ENCODE measurements around the gene ADAMTS4.
"Not testable (repeated sequence)": the region's sequence is repeated elsewhere in the genome, so short reads cannot be mapped to it uniquely, and the experiment has no call there.

Gene ADAMTS4

GRCh38 chr1:161226320-161226711, 27.5 kb upstream of the ADAMTS4 start:
- Histone ChIP-seq H4K12ac (ENCODE audit: low read depth, low read length) (peak overlapping the region; percentile 97), H3K18ac (ENCODE audit: low read length) (peak overlapping the region; percentile 69), H3K27ac (ENCODE audit: low read depth, low read length) (no peak overlapping the region), H2AK5ac (ENCODE audit: low read length) (peak overlapping the region; percentile 63), H3K27me3 (ENCODE audit: insufficient read depth, low read length) (no peaks in the 10 kb centered on the region), H3K14ac (ENCODE audit: low read length) (peak overlapping the region; percentile 90), H4K8ac (ENCODE audit: low read depth, low read length) (peak overlapping the region; percentile 98), H4K91ac (ENCODE audit: low read depth, low read length) (peak overlapping the region; percentile 98), H2BK5ac (ENCODE audit: low read depth, low read length, poor library complexity) (peak overlapping the region; percentile 54), H3K4me2 (ENCODE audit: low read length) (peak overlapping the region; percentile 85), H3K4me1 (ENCODE audit: control insufficient read depth in 1 of 2, insufficient read depth in 2 of 2, low read length in 2 of 2) (peaks cover 23 to 27% of the 10 kb centered on the region in 2 experiments), H3K79me2 (ENCODE audit: control insufficient read depth, insufficient read depth, low read length, poor library complexity) (peaks cover 5% of the 10 kb centered on the region), H2BK120ac (ENCODE audit: insufficient read depth, low read length, poor library complexity) (peak overlapping the region; percentile 81), H3K36me3 (ENCODE audit: control insufficient read depth in 1 of 2, insufficient read depth in 2 of 2, low read length in 2 of 2) (peaks cover 10 to 17% of the 10 kb centered on the region in 2 experiments), H3K9me3 (ENCODE audit: insufficient read depth, low read depth, low read length) (no peaks in the 10 kb centered on the region), H3K79me1 (ENCODE audit: low read length) (peaks cover 22% of the 10 kb centered on the region), H2AFZ (ENCODE audit: insufficient read depth, low read length, poor library complexity) (peak overlapping the region; percentile 93), H3K23ac (ENCODE audit: low read length) (no peak overlapping the region), H3K4me3 (ENCODE audit: low read depth, low read length) (peak overlapping the region; percentile 78), H2BK12ac (ENCODE audit: low read length) (peak overlapping the region; percentile 88), H3K9ac (ENCODE audit: low read length) (peak overlapping the region; percentile 51), H3K4ac (ENCODE audit: low read depth, low read length) (peak overlapping the region; percentile 49)
- no peak for DNase-seq
- WGBS (ENCODE audit: extremely low coverage, insufficient coverage, insufficient read length) = no CpG with 5 or more reads among the region's 15 CpGs

DNA sequence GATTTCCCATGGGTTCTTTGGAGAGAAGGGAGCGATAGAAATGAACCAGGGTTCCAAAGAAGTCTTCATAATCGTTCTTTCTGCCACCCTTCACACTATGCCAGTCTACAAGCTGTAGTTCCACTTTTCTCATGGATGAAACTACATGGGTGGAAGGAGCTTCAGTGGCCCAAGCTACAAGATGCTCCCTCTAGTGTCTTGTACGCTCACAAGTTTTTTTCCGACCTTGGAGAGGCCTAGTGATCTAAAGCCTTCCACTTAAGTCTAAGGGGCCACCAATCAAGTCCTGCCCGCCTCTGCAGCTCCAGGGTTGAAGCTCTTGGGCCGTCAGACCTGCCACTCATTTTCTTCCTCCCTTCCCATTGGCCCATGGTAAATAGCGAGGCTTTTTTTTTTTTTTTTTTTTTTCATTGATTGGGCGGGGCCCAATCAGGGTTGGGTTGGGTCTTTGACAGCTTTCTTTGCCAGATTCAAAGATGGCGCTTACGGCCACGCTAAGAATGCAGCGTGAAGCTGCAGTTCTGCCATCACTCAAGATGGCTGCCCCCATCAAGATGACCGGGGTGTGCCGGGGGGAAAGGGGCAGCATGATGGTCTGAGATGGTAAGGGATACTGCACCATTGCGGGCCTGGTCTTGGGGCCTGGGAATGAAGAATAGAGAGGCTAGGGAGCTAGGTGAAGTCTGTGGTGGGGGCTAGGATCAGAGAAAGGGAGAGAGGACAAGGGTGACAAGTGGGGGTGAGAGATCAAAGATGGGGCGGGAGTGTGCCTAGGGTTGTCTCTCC, 26.9 kb upstream of the ADAMTS4 start, which contains the start of gene TOMM40L:
TSS of gene TOMM40L (plus strand) at position 527 of the 786 bp plus-strand sequence. CDS start 430 bp downstream, outside the sequence.
- Histone ChIP-seq H3K36me3 (ENCODE audit: control insufficient read depth in 1 of 2, insufficient read depth in 2 of 2, low read length in 2 of 2) (peaks cover 10 to 17% of the 10 kb centered on the region in 2 experiments), H3K79me2 (ENCODE audit: control insufficient read depth, insufficient read depth, low read length, poor library complexity) (peaks cover 5% of the 10 kb centered on the region), H2AK5ac (ENCODE audit: low read length) (peak within 1 kb of the TSS; percentile 63), H3K4me1 (ENCODE audit: control insufficient read depth in 1 of 2, insufficient read depth in 2 of 2, low read length in 2 of 2) (peaks cover 23 to 27% of the 10 kb centered on the region in 2 experiments), H3K9ac (ENCODE audit: low read length) (peak within 1 kb of the TSS; percentile 51), H3K9me3 (ENCODE audit: insufficient read depth, low read depth, low read length) (no peaks in the 10 kb centered on the region), H2BK120ac (ENCODE audit: insufficient read depth, low read length, poor library complexity) (peak within 1 kb of the TSS; percentile 81), H2AFZ (ENCODE audit: insufficient read depth, low read length, poor library complexity) (peak within 1 kb of the TSS; percentile 93), H3K4me2 (ENCODE audit: low read length) (peak within 1 kb of the TSS; percentile 85), H3K27ac (ENCODE audit: low read depth, low read length) (peak within 1 kb of the TSS; percentile 29), H2BK12ac (ENCODE audit: low read length) (peak within 1 kb of the TSS; percentile 88), H3K14ac (ENCODE audit: low read length) (peak within 1 kb of the TSS; percentile 90), H3K4me3 (ENCODE audit: low read depth, low read length) (peak within 1 kb of the TSS; percentile 78), H2BK5ac (ENCODE audit: low read depth, low read length, poor library complexity) (peak within 1 kb of the TSS; percentile 54), H3K27me3 (ENCODE audit: insufficient read depth, low read length) (no peaks in the 10 kb centered on the region), H3K4ac (ENCODE audit: low read depth, low read length) (peak within 1 kb of the TSS; percentile 49), H4K12ac (ENCODE audit: low read depth, low read length) (peak within 1 kb of the TSS; percentile 97), H4K91ac (ENCODE audit: low read depth, low read length) (peak within 1 kb of the TSS; percentile 98), H4K8ac (ENCODE audit: low read depth, low read length) (peak within 1 kb of the TSS; percentile 98), H3K23ac (ENCODE audit: low read length) (no peak within 1 kb of the TSS), H3K18ac (ENCODE audit: low read length) (peak within 1 kb of the TSS; percentile 69), H3K79me1 (ENCODE audit: low read length) (peaks cover 23% of the 10 kb centered on the region)
- peak; percentile 97 to 99 for DNase-seq
- WGBS (ENCODE audit: extremely low coverage, insufficient coverage, insufficient read length) = no CpG with 5 or more reads among the region's 16 CpGs

DNA sequence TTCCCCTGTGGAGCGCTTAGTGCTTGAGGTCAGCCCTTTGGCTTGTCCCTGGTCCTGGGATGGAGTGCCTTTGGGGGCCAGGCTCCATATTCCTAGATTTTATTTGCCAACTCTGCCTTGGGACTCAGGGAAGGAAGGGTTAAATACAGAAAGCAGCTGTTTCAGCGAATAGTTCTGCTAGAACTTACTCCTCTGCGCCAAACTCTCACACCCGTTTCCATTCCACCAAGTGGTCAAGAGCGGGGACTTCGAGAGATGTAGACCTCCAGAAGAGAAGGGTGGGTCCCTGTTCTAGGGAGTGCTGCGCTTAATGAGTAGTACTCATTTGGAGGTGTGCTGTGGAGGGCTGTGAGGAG, 26.3 kb upstream of the ADAMTS4 start:
- H2BK12ac ChIP-seq (ENCODE audit: low read length) = peak overlapping the region; percentile 60
- peak overlapping the region; percentile 69 for H2BK120ac ChIP-seq (ENCODE audit: insufficient read depth, low read length, poor library complexity)

DNA sequence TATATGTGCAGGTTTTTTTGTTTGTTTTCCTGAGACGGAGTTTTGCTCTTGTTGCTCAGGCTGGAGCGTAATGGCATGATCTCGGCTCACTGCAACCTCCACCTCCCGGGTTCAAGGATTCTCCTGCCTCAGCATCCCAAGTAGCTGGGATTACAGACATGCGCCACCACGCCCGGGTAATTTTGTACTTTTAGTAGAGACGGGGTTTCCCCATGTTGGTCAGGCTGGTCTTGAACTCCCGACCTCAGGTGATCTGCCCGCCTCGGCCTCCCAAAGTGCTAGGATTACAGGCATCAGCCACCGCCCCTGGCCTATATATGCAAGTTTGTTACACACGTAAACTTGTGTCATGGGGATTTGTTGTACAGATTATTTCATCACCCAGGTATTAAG, 25.8 kb upstream of the ADAMTS4 start:
- H4K8ac ChIP-seq (ENCODE audit: low read depth, low read length) = not testable (repeated sequence)
- peaks cover 28 to 31% of the 10 kb centered on the region in 2 experiments for H3K4me1 ChIP-seq (ENCODE audit: control insufficient read depth in 1 of 2, insufficient read depth in 2 of 2, low read length in 2 of 2)
- no CpG with 5 or more reads among the region's 13 CpGs for WGBS (ENCODE audit: extremely low coverage, insufficient coverage, insufficient read length)

More for the DNA sequence above, 26.3 kb upstream of the ADAMTS4 start:
- H3K27me3 ChIP-seq (ENCODE audit: insufficient read depth, low read length) = no peaks in the 10 kb centered on the region
- peaks cover 5% of the 10 kb centered on the region for H3K79me2 ChIP-seq (ENCODE audit: control insufficient read depth, insufficient read depth, low read length, poor library complexity)
- H3K18ac ChIP-seq (ENCODE audit: low read length) = no peak overlapping the region
- no CpG with 5 or more reads among the region's 7 CpGs for whole genome bisulfite sequencing (ENCODE audit: extremely low coverage, insufficient coverage, insufficient read length)
- H3K79me1 ChIP-seq (ENCODE audit: low read length) = peaks cover 26% of the 10 kb centered on the region
- peak overlapping the region; percentile 34 for H2BK5ac ChIP-seq (ENCODE audit: low read depth, low read length, poor library complexity)
- H3K27ac ChIP-seq (ENCODE audit: low read depth, low read length) = peak overlapping the region; percentile 29
- no peak overlapping the region for H3K9ac ChIP-seq (ENCODE audit: low read length)
- H2AK5ac ChIP-seq (ENCODE audit: low read length) = peak overlapping the region; percentile 58
- peak overlapping the region; percentile 46 for H4K12ac ChIP-seq (ENCODE audit: low read depth, low read length)
- H2AFZ ChIP-seq (ENCODE audit: insufficient read depth, low read length, poor library complexity) = peak overlapping the region; percentile 48
- no peak overlapping the region for H3K23ac ChIP-seq (ENCODE audit: low read length)
- H4K91ac ChIP-seq (ENCODE audit: low read depth, low read length) = peak overlapping the region; percentile 90
- no peak overlapping the region for H3K4me2 ChIP-seq (ENCODE audit: low read length)
- H3K14ac ChIP-seq (ENCODE audit: low read length) = peak overlapping the region; percentile 48
- no peaks in the 10 kb centered on the region for H3K9me3 ChIP-seq (ENCODE audit: insufficient read depth, low read depth, low read length)
- peaks cover 23 to 27% of the 10 kb centered on the region in 2 experiments for H3K4me1 ChIP-seq (ENCODE audit: control insufficient read depth in 1 of 2, insufficient read depth in 2 of 2, low read length in 2 of 2)
- no peak overlapping the region for H3K4me3 ChIP-seq (ENCODE audit: low read depth, low read length)
- H3K4ac ChIP-seq (ENCODE audit: low read depth, low read length) = no peak overlapping the region
- peaks cover 7 to 17% of the 10 kb centered on the region in 2 experiments for H3K36me3 ChIP-seq (ENCODE audit: control insufficient read depth in 1 of 2, insufficient read depth in 2 of 2, low read length in 2 of 2)
- DNase-seq = no peak
- H4K8ac ChIP-seq (ENCODE audit: low read depth, low read length) = peak overlapping the region; percentile 79

More for the DNA sequence above, 25.8 kb upstream of the ADAMTS4 start:
- not testable (repeated sequence) for H2BK12ac ChIP-seq (ENCODE audit: low read length); H2AFZ ChIP-seq (ENCODE audit: insufficient read depth, low read length, poor library complexity); H4K12ac ChIP-seq (ENCODE audit: low read depth, low read length); H2BK120ac ChIP-seq (ENCODE audit: insufficient read depth, low read length, poor library complexity); H3K18ac ChIP-seq (ENCODE audit: low read length); DNase-seq; H2AK5ac ChIP-seq (ENCODE audit: low read length); H3K4ac ChIP-seq (ENCODE audit: low read depth, low read length); H3K27me3 ChIP-seq (ENCODE audit: insufficient read depth, low read length); H3K4me2 ChIP-seq (ENCODE audit: low read length); H2BK5ac ChIP-seq (ENCODE audit: low read depth, low read length, poor library complexity); H3K9me3 ChIP-seq (ENCODE audit: insufficient read depth, low read depth, low read length); H3K27ac ChIP-seq (ENCODE audit: low read depth, low read length); H4K91ac ChIP-seq (ENCODE audit: low read depth, low read length); H3K9ac ChIP-seq (ENCODE audit: low read length); H3K79me2 ChIP-seq (ENCODE audit: control insufficient read depth, insufficient read depth, low read length, poor library complexity); H3K4me3 ChIP-seq (ENCODE audit: low read depth, low read length); H3K23ac ChIP-seq (ENCODE audit: low read length); H3K14ac ChIP-seq (ENCODE audit: low read length)
- Histone ChIP-seq H3K36me3 (ENCODE audit: control insufficient read depth in 1 of 2, insufficient read depth in 2 of 2, low read length in 2 of 2) (peaks cover 7 to 16% of the 10 kb centered on the region in 2 experiments), H3K79me1 (ENCODE audit: low read length) (peaks cover 27% of the 10 kb centered on the region)
